Naive thymus-derived CD8-positive, alpha-beta T cell (primary cell): Measurements from ENCODE around the gene GAS2L3. TPM values are rescaled to one million over a fixed set of nuclear protein-coding genes. Genes with fewer than 3 reads are reported as not detected.
A peak's percentile ranks its signal among the peaks of the same experiment; 100 is the strongest.

Source experiments
- ATAC-seq, 2 donors: fragments of 150-1000 bp; cut with Tn5 transposase in 1 of 2; sonication (Bioruptor Pico), chemical (Tn5 transposase) in 1 of 2; 1 replicate in 1 of 2; 2 replicates in 1 of 2; pipeline ENCODE4 v1.10.0; 2021; ENCODE audit warnings: mild to moderate bottlenecking in 2 of 2, moderate library complexity in 2 of 2
- POLR2A ChIA-PET: fragments of 350-600 bp; sonication (Branson Sonifier 250); formaldehyde crosslinking; loops from one replicate; lab custom pipeline; 2021; ENCODE audit warnings: antibody characterized with exemption; lab: Charles Lee
- DNase-seq, 10 donors: peaks; one replicate each; pipeline versions ENCODE4 v3.0.0 to v3.0.0-alpha.2; 2020 to 2022
- H3K27ac Mint-ChIP-seq, 10 donors: one replicate each; pipeline ENCODE4 v1.8.0; 2020 to 2022; ENCODE audit warnings: mild to moderate bottlenecking in 10 of 10, mixed read lengths in 10 of 10, moderate library complexity in 4 of 10, inconsistent platforms in 1 of 10
- H3K27me3 Mint-ChIP-seq, 5 donors: one replicate each; pipeline ENCODE4 v1.8.0; 2021 to 2022; ENCODE audit warnings: mixed read lengths in 5 of 5
- H3K36me3 Mint-ChIP-seq, 3 donors: one replicate each; pipeline ENCODE4 v1.8.0; 2020 to 2022; ENCODE audit warnings: mixed read lengths in 3 of 3, mild to moderate bottlenecking in 2 of 3, inconsistent platforms in 1 of 3
- H3K4me1 Mint-ChIP-seq, 4 donors: one replicate each; pipeline ENCODE4 v1.8.0; 2021 to 2022; ENCODE audit warnings: mixed read lengths in 4 of 4
- H3K4me3 Mint-ChIP-seq, 10 donors: one replicate each; pipeline ENCODE4 v1.8.0; 2020 to 2022; ENCODE audit warnings: mild to moderate bottlenecking in 10 of 10, mixed read lengths in 10 of 10, moderate library complexity in 6 of 10, inconsistent platforms in 1 of 10
- H3K9me3 Mint-ChIP-seq, 9 donors: one replicate each; pipeline ENCODE4 v1.8.0; 2020 to 2022; ENCODE audit warnings: mixed read lengths in 9 of 9, mild to moderate bottlenecking in 3 of 9, inconsistent platforms in 1 of 9, moderate library complexity in 1 of 9
- polyA plus RNA-seq, 3 donors: library from polyadenylated mRNA; unstranded; fragments of 300-500 nt; fragmentation: Illumina TruSeq; gene quantifications; one replicate each; pipeline ENCODE4 v1.2.3, GENCODE V29; 2021
- total RNA-seq, 8 experiments: library from RNA in 2 of 8; stranded (reverse) in 2 of 8; gene quantifications; one replicate each; pipeline ENCODE4 v1.2.3 and lab custom pipeline; 2021 to 2026

Gene GAS2L3
- total and polyA plus RNA-seq, 5 experiments from 2014 or later, result not detected

DNA sequence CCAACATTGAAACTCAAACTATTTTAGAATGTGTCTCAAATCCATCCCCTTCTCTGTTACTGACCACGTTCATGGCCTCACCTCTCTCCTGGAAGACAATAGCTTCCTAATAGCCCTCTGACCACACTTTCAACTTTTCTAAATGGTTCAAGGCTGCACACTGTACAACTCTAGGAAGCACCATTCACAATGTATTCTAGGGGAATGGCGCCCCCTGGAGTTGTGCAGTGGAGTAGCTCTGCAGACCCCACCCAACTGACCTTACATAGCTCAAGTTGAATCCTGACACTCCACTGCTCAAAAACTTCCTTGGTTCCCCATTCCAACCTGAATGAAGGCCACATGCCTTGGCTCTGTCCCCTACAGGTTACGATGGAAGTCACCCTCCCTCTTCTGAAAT is 77.6 kb downstream of the GAS2L3 start:
- no peak for DNase-seq
- POLR2A ChIA-PET, result no interaction called here
- H3K27me3 Mint-ChIP-seq, result peaks cover 14 to 39% (median 18%) of the 10 kb centered on the region in 5 donors
- no peak overlapping the region for H3K4me3 Mint-ChIP-seq
- no peaks in the 10 kb centered on the region for H3K36me3 Mint-ChIP-seq
- H3K9me3 Mint-ChIP-seq, result peaks cover 0 to 13% (median 3%) of the 10 kb centered on the region in 9 donors
- no peaks in the 10 kb centered on the region for H3K4me1 Mint-ChIP-seq
- H3K27ac Mint-ChIP-seq, result no peak overlapping the region
- no peak for ATAC-seq

DNA sequence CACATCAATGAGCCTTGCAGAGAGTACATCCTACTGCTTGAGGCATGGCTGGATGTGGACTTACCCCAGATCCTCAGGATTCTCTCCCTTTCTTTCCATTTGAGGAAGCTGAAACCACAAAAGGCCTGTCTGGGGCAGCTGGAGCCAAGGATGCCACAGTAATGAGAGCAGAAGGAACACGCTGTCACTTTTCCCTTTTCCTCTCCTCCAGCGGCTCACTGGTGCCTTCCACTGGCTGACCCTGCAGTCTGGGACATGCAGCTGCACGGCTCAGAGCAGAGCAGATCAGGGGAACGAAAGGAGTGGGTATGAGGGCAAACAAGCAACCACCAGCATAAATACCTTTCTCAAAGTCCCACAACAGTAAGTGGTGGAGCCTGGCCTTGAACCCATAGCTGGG is 78.2 kb downstream of the GAS2L3 start:
- no peak for ATAC-seq

DNA sequence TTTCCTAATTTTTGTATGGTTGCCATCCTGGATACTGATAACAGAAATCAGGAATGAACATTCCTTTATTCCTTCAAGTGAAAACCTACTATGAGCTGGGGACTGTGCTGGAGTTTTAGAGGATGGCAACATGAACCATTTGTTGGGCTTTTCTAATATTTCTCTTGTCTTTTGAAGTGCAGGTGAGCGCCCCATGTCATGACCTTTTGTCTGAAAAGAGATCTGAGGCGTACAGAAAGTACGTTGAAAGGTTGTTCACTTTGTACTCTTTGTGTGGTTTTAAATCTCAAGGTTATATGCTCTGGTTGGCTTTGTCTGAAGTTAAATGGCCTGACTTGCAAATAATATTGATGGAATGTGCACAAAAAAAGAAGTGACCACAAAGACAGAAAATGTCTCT is 79.0 kb downstream of the GAS2L3 start:
- no peak for DNase-seq
- no peaks in the 10 kb centered on the region for H3K36me3 Mint-ChIP-seq
- peaks cover 0 to 18% (median 5%) of the 10 kb centered on the region in 9 donors for H3K9me3 Mint-ChIP-seq
- H3K4me3 Mint-ChIP-seq, result no peak overlapping the region
- no peaks in the 10 kb centered on the region for H3K4me1 Mint-ChIP-seq
- H3K27ac Mint-ChIP-seq, result no peak overlapping the region
- POLR2A ChIA-PET, result no interaction called here
- peaks cover 14 to 27% (median 17%) of the 10 kb centered on the region in 5 donors for H3K27me3 Mint-ChIP-seq
- ATAC-seq, result no peak

More for the DNA sequence above, 78.2 kb downstream of the GAS2L3 start:
- H3K27me3 Mint-ChIP-seq, result peaks cover 14 to 33% (median 18%) of the 10 kb centered on the region in 5 donors
- POLR2A ChIA-PET, result no interaction called here
- H3K4me3 Mint-ChIP-seq, result no peak overlapping the region
- no peak overlapping the region for H3K27ac Mint-ChIP-seq
- DNase-seq, result no peak
- H3K36me3 Mint-ChIP-seq, result no peaks in the 10 kb centered on the region
- H3K9me3 Mint-ChIP-seq, result peaks cover 0 to 13% (median 2%) of the 10 kb centered on the region in 9 donors
- no peaks in the 10 kb centered on the region for H3K4me1 Mint-ChIP-seq

DNA sequence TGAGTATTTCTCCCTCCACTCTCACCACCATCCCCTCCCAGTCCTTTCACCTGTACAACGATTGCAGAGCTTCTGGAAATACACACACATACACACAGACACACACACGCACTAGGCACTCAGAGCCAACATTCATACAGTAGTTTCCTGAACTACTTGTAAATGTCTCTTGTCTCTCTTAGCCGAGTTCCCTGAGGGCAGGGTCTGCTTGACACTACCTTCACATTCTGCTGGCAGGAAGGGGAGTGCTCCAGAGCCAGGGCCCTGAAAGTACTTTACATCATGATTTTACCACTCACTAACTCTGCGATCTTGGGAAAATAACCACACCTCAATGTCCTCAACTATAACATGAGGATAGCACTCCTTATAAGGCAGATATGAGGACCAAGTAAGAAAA is 82.7 kb downstream of the GAS2L3 start:
- DNase-seq (no peak), ATAC-seq (no peak)
- Mint-ChIP-seq H3K36me3 (no peaks in the 10 kb centered on the region), H3K27me3 (peaks cover 18 to 24% (median 20%) of the 10 kb centered on the region in 5 donors), H3K9me3 (peaks cover 0 to 25% (median 6%) of the 10 kb centered on the region in 9 donors), H3K4me1 (no peaks in the 10 kb centered on the region), H3K4me3 (no peak overlapping the region), H3K27ac (no peak overlapping the region)
- POLR2A ChIA-PET, result no interaction called here

DNA sequence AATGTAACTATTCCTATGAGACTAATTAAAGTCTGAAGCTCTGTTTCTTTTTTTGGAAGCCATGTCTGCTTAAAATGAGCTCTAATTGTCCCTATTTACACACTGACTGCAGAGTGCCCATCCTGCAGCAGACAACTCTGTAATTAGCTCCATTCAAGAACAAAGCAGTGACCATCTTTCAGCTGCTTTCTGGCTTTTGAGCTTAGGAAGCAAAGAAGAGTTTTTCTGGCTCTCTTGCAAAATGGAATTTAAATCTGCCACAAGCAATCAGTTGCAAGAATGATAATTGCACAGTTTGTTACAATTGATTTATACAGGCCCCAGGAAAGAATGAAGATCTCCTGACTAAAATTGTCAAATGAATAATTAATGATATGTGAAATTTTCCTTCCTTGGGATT is 83.4 kb downstream of the GAS2L3 start:
- DNase-seq (no peak), ATAC-seq (no peak)
- peaks cover 0 to 21% (median 5%) of the 10 kb centered on the region in 9 donors for H3K9me3 Mint-ChIP-seq
- H3K27ac Mint-ChIP-seq, result no peak overlapping the region
- H3K4me1 Mint-ChIP-seq, result no peaks in the 10 kb centered on the region
- POLR2A ChIA-PET, result no interaction called here
- H3K4me3 Mint-ChIP-seq, result no peak overlapping the region
- peaks cover 12 to 20% (median 18%) of the 10 kb centered on the region in 5 donors for H3K27me3 Mint-ChIP-seq
- no peaks in the 10 kb centered on the region for H3K36me3 Mint-ChIP-seq

DNA sequence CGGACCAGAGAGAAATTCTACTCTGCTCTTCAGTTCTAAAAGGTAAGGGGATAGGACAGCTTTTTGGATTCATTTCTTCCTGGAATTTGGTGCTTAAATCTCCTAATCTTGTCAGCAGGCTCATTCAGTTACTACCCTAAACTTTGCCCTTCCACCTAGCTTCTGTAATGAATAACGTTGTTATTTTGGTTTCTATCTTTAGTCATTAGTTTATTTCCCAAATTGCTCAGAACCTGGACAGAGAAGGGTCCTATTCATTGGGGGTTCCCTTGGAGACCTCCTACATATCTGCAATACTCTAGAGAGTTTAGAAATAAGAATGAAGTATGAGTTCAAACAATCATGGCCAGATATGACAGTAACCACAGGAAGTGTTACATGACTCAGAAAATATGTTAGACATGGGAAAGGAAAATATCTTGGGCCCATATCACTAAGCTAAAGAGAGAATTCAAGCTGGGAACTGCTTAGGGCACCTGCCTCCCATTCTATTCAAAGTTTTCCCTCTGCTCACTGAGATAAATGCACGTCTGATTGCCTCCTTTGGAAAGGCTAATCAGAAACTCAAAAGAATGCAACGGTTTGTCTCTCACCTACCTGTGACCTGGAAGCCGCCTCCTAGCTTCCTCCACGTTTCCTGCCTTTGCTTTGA is 87.9 kb downstream of the GAS2L3 start:
- no peaks in the 10 kb centered on the region for H3K36me3 Mint-ChIP-seq
- H3K4me1 Mint-ChIP-seq, result no peaks in the 10 kb centered on the region
- no peak for DNase-seq
- H3K27ac Mint-ChIP-seq, result no peak overlapping the region
- POLR2A ChIA-PET, result no interaction called here
- peaks cover 10 to 13% (median 11%) of the 10 kb centered on the region in 5 donors for H3K27me3 Mint-ChIP-seq
- no peak overlapping the region for H3K4me3 Mint-ChIP-seq
- H3K9me3 Mint-ChIP-seq, result peaks cover 0 to 21% (median 5%) of the 10 kb centered on the region in 9 donors
- no peak for ATAC-seq

DNA sequence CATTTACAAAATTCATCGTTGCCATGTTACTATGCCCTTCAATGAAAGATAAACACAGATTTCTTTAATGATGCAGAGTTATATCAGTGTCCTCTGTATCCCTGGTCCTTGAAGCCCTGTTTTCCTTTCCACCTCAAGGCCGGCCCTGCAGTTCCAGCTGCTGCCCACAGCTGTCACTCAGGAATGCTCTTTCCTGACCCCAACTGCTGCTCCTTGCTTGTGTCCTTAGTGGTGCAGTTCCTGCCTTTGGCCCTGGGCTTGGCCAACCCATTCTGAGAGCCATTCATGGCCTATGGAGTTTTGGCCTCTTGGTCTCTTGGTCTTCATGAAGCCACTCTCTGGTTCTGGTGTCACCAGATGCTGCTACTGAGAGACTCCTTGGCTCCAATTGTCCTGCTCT is 93.1 kb downstream of the GAS2L3 start:
- Mint-ChIP-seq H3K4me3 (no peak overlapping the region), H3K27ac (no peak overlapping the region), H3K4me1 (no peaks in the 10 kb centered on the region), H3K27me3 (peaks cover 2 to 25% (median 7%) of the 10 kb centered on the region in 5 donors), H3K36me3 (no peaks in the 10 kb centered on the region), H3K9me3 (peaks cover 0 to 2% (median 0%) of the 10 kb centered on the region in 9 donors)
- POLR2A ChIA-PET, result no interaction called here
- ATAC-seq (no peak), DNase-seq (no peak)

DNA sequence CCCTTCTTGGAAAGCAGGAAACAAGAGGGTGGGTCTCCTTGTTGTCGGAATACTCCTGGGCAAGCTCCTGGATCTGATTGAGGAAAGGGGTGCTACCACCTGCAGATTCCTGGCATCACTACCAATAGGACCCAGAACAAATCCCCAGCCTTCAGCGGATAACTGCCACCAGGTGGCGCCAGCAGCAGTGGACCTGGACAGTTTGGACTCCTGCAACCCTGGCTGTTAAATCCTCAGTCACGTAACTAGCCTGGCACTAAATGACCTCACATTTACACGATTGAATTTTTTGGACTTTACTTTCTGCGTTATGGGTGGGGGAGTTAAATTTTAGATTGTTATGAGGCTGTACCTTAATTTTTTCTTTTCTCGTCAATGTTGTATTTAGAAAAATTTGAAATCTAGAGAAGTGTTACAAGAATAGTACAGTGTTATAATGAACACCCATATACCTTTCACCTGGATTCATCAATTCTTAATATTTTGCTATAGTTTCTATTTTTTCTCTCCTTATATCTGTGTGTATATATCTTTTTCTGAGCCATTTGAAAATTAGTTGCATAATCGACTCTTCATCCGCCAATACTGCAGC is 95.6 kb downstream of the GAS2L3 start:
- DNase-seq (peak in 4 of 10 donors; percentile 4 to 16 (median 10)), ATAC-seq (no peak)
- Mint-ChIP-seq H3K4me3 (no peak overlapping the region), H3K27ac (no peak overlapping the region), H3K27me3 (peaks cover 7 to 35% (median 9%) of the 10 kb centered on the region in 5 donors), H3K4me1 (no peaks in the 10 kb centered on the region), H3K36me3 (no peaks in the 10 kb centered on the region), H3K9me3 (peaks cover 0 to 2% (median 0%) of the 10 kb centered on the region in 9 donors)
- POLR2A ChIA-PET, result no interaction called here

DNA sequence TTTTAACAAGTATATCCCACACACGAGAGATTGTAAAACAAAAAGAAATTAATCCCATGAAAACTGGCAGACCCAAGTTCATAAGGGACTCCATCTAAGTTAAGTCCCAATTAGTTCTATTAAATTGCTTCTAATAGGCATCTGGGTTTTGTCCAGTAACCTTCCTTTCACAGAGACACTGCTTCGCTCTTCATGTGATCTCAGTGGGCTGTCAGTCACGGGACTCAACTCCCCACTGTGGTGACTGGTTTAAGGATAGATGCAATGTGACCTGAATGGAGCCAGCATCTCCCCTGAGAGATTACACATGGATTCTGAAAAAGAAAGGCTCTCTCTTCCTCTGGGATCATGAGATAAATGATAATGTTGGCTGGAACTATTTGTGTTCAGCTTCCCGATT is 96.4 kb downstream of the GAS2L3 start:
- no peak overlapping the region for H3K27ac Mint-ChIP-seq
- no peak overlapping the region for H3K4me3 Mint-ChIP-seq
- H3K27me3 Mint-ChIP-seq, result peaks cover 7 to 38% (median 9%) of the 10 kb centered on the region in 5 donors
- POLR2A ChIA-PET, result no interaction called here
- no peaks in the 10 kb centered on the region for H3K9me3 Mint-ChIP-seq
- DNase-seq, result no peak
- H3K36me3 Mint-ChIP-seq, result no peaks in the 10 kb centered on the region
- peaks cover 0 to 2% (median 0%) of the 10 kb centered on the region in 4 donors for H3K4me1 Mint-ChIP-seq
- no peak for ATAC-seq

DNA sequence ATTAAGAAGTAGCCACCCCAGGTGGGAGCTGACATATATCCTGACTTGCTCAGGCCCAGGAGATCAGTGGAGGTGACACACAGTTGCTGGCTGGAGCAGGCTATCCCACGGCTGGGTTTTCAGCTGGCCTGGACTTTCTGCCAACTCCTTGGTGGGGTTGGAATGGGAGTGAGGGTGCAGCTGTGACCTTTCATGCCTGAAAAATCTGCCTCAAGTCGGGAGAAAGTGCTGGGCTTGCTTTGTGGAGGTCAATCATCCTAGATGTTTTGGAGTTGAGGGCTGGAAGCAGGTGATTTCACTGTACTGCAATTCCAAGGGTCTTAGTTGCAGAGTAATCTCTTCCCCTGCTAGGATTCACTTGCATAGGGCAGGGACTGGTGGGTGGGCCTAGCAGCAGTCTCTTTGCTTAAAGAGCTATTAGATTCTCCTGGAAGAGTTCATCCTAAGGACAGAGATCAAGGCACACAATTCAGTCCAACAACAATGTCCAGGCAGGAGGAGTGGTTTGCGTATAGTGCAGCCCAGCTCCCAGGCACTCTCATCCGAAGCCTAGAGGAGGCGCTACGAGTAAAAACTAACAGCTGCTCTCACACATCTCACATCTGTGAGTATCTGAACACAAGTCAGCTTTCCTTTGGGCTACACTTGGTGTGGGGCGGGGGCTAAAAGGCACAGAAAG is 98.1 kb downstream of the GAS2L3 start:
- H3K36me3 Mint-ChIP-seq, result no peaks in the 10 kb centered on the region
- H3K4me3 Mint-ChIP-seq, result no peak overlapping the region
- no peak overlapping the region for H3K27ac Mint-ChIP-seq
- H3K27me3 Mint-ChIP-seq, result peaks cover 7 to 33% (median 9%) of the 10 kb centered on the region in 5 donors
- POLR2A ChIA-PET, result no interaction called here
- DNase-seq, result no peak
- no peak for ATAC-seq
- H3K9me3 Mint-ChIP-seq, result no peaks in the 10 kb centered on the region
- peaks cover 0 to 2% (median 0%) of the 10 kb centered on the region in 4 donors for H3K4me1 Mint-ChIP-seq

DNA sequence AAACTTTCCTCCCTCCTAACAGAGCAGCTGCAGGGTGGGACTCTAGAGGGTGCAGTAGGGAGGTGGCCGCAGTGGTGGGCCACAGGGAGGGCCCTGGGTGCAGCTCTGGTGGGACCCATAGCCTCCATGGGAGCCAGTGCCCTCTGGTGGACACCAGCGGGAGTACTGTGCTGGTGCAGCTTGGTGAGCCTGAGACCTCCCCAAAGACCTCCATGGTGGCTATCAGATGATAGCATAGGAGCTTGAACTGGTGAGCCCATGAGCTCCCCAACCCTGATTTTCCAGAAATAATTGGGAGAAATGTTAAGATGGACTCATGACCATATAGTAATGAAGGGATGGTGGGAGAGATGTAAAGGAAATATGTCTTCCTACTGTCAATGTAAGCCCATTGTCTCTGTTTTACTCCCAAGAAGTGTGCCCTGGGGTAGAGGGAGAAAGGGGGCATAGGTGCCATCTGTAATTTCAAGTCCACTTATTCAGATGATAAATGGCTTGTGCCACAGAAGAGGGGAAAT is 98.7 kb downstream of the GAS2L3 start:
- POLR2A ChIA-PET, result no interaction called here
- peak in 1 of 2 donors; percentile 25 for ATAC-seq
- Mint-ChIP-seq H3K4me3 (no peak overlapping the region), H3K4me1 (peaks cover 0 to 2% (median 0%) of the 10 kb centered on the region in 4 donors), H3K27ac (no peak overlapping the region), H3K36me3 (no peaks in the 10 kb centered on the region), H3K9me3 (no peaks in the 10 kb centered on the region), H3K27me3 (peaks cover 7 to 30% (median 9%) of the 10 kb centered on the region in 5 donors)
- peak in 3 of 10 donors; percentile 3 to 17 (median 8) for DNase-seq

DNA sequence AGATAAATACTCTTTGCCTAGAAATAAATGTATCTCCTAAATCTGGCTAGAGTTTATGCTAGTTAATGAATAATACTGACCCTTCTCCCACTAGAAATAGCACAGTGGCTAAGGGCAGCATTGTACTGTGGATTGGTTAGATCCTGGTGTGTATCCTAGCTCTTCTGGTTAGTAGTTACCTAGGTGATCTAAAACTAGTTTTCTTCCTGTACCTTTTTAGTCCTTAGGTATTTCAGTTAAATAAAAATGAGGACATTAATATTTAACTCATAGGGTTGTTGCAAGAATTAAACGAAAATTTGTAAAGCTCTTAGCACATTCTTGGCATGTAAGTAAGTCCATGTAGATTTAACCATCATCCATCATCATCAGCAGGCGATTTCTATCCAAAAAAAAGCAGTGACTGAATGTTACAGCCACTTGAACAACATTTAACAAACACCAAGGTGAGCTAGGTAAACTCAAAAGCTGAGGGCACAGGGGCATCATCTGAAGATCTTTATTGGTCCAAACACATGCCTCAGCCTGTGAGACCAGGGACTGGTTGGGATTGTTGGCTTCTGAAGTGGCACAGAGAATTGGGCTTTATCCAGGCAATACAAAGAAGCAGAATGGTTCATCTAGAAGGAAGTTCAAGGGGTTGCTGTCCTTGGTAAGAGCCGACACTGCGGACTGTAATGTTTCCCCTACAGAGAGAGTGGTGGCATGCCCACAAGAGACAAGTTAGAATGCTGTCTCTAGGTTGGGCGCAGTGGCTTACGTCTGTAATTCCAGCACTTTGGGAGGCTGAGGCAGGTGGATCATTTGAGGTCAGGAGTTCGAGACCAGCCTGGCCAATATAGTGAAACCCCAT is 100.8 kb downstream of the GAS2L3 start:
- no peak for DNase-seq
- Mint-ChIP-seq H3K9me3 (no peaks in the 10 kb centered on the region), H3K36me3 (no peaks in the 10 kb centered on the region), H3K4me1 (peaks cover 0 to 2% (median 0%) of the 10 kb centered on the region in 4 donors), H3K27me3 (peaks cover 9 to 34% (median 17%) of the 10 kb centered on the region in 5 donors), H3K27ac (no peak overlapping the region), H3K4me3 (no peak overlapping the region)
- POLR2A ChIA-PET, result no interaction called here
- ATAC-seq, result no peak
